Endothelial cell of umbilical vein (primary cell): ENCODE results near the gene DNAJB8. TPM values are rescaled to one million over a fixed set of nuclear protein-coding genes. Genes with fewer than 3 reads are reported as not detected.

Source experiments
- BruUV-seq: library from RNA; stranded (reverse); fragments of 400-500 nt; replicated peaks from 2 replicates; lab custom pipeline; 2021; lab: Mats Ljungman, UMichigan
- CTCF ChIA-PET: fragments of 300-600, 350-600 bp; sonication (Branson Sonifier 250); formaldehyde crosslinking; loops from one replicate; lab custom pipeline; 2021; ENCODE audit warnings: antibody characterized with exemption, inconsistent platforms; lab: Charles Lee
- POLR2A ChIA-PET: fragments of 300-600, 350-600 bp; sonication (Branson Sonifier 250); formaldehyde crosslinking; loops from one replicate; lab custom pipeline; 2021; ENCODE audit warnings: antibody characterized with exemption, inconsistent platforms; lab: Charles Lee
- DNase-seq: peaks from one replicate; pipeline ENCODE4 v3.0.0-alpha.2; 2011; ENCODE audit warnings: low read depth, low spot score
- FAIRE-seq: peaks from 2 replicates; lab custom pipeline; 2011; peaks lifted over from hg19 to GRCh38; lab: Jason Lieb, UNC
- H2AFZ ChIP-seq: 2 replicates; pipeline ENCODE4 v1.6.0; 2012; ENCODE audit warnings: low read depth, low read length, control low read depth, inconsistent platforms
- H3K27ac ChIP-seq: 2 replicates; pipeline ENCODE4 v1.5.1; 2011; ENCODE audit warnings: low read depth, mild to moderate bottlenecking, control low read depth, low read length, moderate library complexity; ENCODE audit not compliant: insufficient read depth
- H3K27me3 ChIP-seq, 2 experiments: 2 replicates each; pipeline versions ENCODE4 v1.6.0 to v1.6.1; 2011; ENCODE audit warnings: low read length in 2 of 2, mixed read lengths in 1 of 2; ENCODE audit not compliant: control insufficient read depth in 2 of 2, insufficient read depth in 2 of 2
- H3K36me3 ChIP-seq, 2 experiments: 2 replicates in 1 of 2; 3 replicates in 1 of 2; pipeline ENCODE4 v1.5.1; 2011; ENCODE audit warnings: low read length in 2 of 2, mild to moderate bottlenecking in 1 of 2, moderate library complexity in 1 of 2; ENCODE audit not compliant: control insufficient read depth in 2 of 2, insufficient read depth in 2 of 2; ENCODE audit errors: extremely low read depth in 1 of 2
- H3K4me1 ChIP-seq: 3 replicates; pipeline ENCODE4 v1.5.1; 2011; ENCODE audit warnings: mild to moderate bottlenecking, low read length; ENCODE audit not compliant: control insufficient read depth, insufficient read depth; ENCODE audit errors: extremely low read depth
- H3K4me2 ChIP-seq: 2 replicates; pipeline ENCODE4 v1.6.1; 2011; ENCODE audit warnings: low read length, control low read depth, mixed read lengths; ENCODE audit not compliant: insufficient read depth
- H3K4me3 ChIP-seq, 3 experiments: fragments of 200-600 bp in 1 of 3; sonication (generic), shearing (Covaris generic) in 1 of 3; replicated peaks in 1 of 3; 2 replicates each; pipeline ENCODE4 v1.5.1; 2011 to 2016; ENCODE audit warnings: control low read depth in 3 of 3, low read length in 3 of 3, mild to moderate bottlenecking in 2 of 3, inconsistent platforms in 1 of 3, low read depth in 1 of 3, moderate library complexity in 1 of 3; ENCODE audit not compliant: insufficient read depth in 1 of 3
- H3K79me2 ChIP-seq: 2 replicates; pipeline ENCODE4 v1.6.0; 2012; ENCODE audit warnings: low read length, inconsistent platforms; ENCODE audit not compliant: control insufficient read depth, insufficient read depth
- H3K9ac ChIP-seq: replicated peaks from 2 replicates; pipeline ENCODE3; 2011; ENCODE audit warnings: low read length, control low read depth; ENCODE audit not compliant: insufficient read depth; ENCODE audit errors: extremely low read depth
- H3K9me1 ChIP-seq: replicated peaks from 3 replicates; pipeline ENCODE4 v1.6.0; 2011; ENCODE audit warnings: mild to moderate bottlenecking, low read length; ENCODE audit not compliant: control insufficient read depth, insufficient read depth; ENCODE audit errors: extremely low read depth
- H3K9me3 ChIP-seq: replicated peaks from 2 replicates; pipeline ENCODE4 v1.5.1; 2012; ENCODE audit warnings: low read length, inconsistent platforms; ENCODE audit not compliant: control insufficient read depth, insufficient read depth
- H4K20me1 ChIP-seq: replicated peaks from 2 replicates; pipeline ENCODE3; 2011; ENCODE audit warnings: mild to moderate bottlenecking, low read length; ENCODE audit not compliant: control insufficient read depth, insufficient read depth; ENCODE audit errors: extremely low read depth
- EZH2 ChIP-seq: IDR thresholded peaks from 2 replicates; pipeline ENCODE4 v1.6.1; 2012; ENCODE audit warnings: borderline replicate concordance, low read depth, mild to moderate bottlenecking, moderate library complexity, low read length, inconsistent platforms; ENCODE audit not compliant: severe bottlenecking
- FOS ChIP-seq: IDR thresholded peaks from 2 replicates; pipeline ENCODE4 v1.6.1; 2011; ENCODE audit warnings: mild to moderate bottlenecking, low read length, moderate library complexity, borderline replicate concordance; ENCODE audit not compliant: insufficient read depth
- GATA2 ChIP-seq: IDR thresholded peaks from 2 replicates; pipeline ENCODE4 v1.7.0; 2011; ENCODE audit warnings: low read depth, mild to moderate bottlenecking, moderate library complexity, mixed read lengths, low read length; ENCODE audit not compliant: insufficient read length, insufficient read depth
- JUN ChIP-seq: IDR thresholded peaks from 2 replicates; pipeline ENCODE4 v1.6.1; 2011; ENCODE audit warnings: borderline replicate concordance, low read depth; ENCODE audit not compliant: insufficient read length, insufficient read depth
- MYC ChIP-seq: IDR thresholded peaks from one replicate; pipeline ENCODE4 v1.6.1; 2011; ENCODE audit warnings: mild to moderate bottlenecking, low read depth, low read length
- POLR2A ChIP-seq: IDR thresholded peaks from 2 replicates; pipeline ENCODE4 v1.6.1; 2012; ENCODE audit warnings: low read depth, mild to moderate bottlenecking, control low read depth, low read length
- POLR2AphosphoS5 ChIP-seq: IDR thresholded peaks from 2 replicates; pipeline ENCODE4 v1.6.1; 2012; ENCODE audit warnings: low read depth, mild to moderate bottlenecking, control low read depth, low read length, moderate library complexity; ENCODE audit not compliant: insufficient read depth
- dilution Hi-C: fragments of 300-500 bp; cut with MboI; formaldehyde crosslinking; loops from one replicate; pipeline ENCODE4 v1.15.0; 2019; ENCODE audit warnings: low sequenced_read_pairs; ENCODE audit not compliant: extremely low pct_ligation_motif_present
- intact Hi-C: fragments of 100-400 bp; cut with micrococcal nuclease; formaldehyde crosslinking; loops from one replicate; pipeline ENCODE4 v1.10.0; 2022
- polyA plus RNA-seq, 4 experiments: library from polyadenylated mRNA; depleted of rRNA in 3 of 4; stranded (reverse) in 3 of 4; unstranded in 1 of 4; fragments of >200 nt; gene quantifications; 2 replicates each; pipeline versions ENCODE4 v1.2.1 to v1.2.3, GENCODE V29; 2011 to 2012; ENCODE audit warnings: missing spikeins in 1 of 4
- total RNA-seq: library from RNA; stranded (reverse); gene quantifications from 2 replicates; pipeline ENCODE4 v1.2.3, GENCODE V29; 2021
- TF ChIP-seq, protein P1 (sequence below), 2 donors: IDR thresholded peaks; 1 replicate in 1 of 2; 2 replicates in 1 of 2; pipeline ENCODE4 v1.5.1; 2011; ENCODE audit warnings: low read length in 2 of 2, mild to moderate bottlenecking in 2 of 2, moderate library complexity in 2 of 2, control low read depth in 1 of 2, inconsistent platforms in 1 of 2, low read depth in 1 of 2; ENCODE audit not compliant: insufficient read depth in 1 of 2; ENCODE audit errors: extremely low read depth in 1 of 2
- TF ChIP-seq, protein P2 (sequence below): IDR thresholded peaks from 2 replicates; pipeline ENCODE4 v1.6.1; 2011; ENCODE audit not compliant: insufficient read depth, insufficient read length

The DNAJB8 gene
- total and polyA plus RNA-seq, 2 donors (not counting 3 experiments of a cell fraction or from before 2014, with no cell fraction given) = not detected

DNA sequence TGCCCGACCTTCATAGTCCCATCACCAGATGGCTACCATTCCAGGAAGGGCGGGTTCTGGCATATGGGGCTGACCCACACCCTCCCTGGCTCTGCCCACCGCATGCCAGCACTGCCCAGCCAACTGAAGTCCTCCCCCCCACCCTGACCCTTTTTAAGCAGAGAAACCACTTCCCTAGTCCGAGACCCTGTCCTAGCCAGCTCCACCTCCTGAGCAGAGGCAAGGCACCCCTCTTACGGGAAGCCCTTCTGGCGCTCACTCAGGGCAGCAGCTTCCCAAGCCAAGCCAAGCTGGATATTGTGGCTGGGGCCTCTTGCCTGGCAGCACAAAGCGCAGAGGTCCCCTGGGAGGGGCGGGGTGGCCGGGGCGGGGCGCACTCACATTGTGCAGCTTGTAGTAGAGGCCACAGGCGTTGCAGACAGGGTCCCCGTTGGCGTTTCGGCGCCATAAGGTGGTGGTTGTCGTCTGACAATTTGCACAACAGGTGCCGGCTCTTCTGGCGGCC is 14.8 kb upstream of the DNAJB8 start:
- Histone ChIP-seq H3K9ac (no peak overlapping the region), H3K4me3 (no peak overlapping the region), H3K36me3 (peaks cover 7 to 27% of the 10 kb centered on the region in 2 experiments), H3K9me1 (no peaks in the 10 kb centered on the region), H3K4me1 (peaks cover 52% of the 10 kb centered on the region), H4K20me1 (no peaks in the 10 kb centered on the region), H2AFZ (no peak overlapping the region), H3K4me2 (peak overlapping the region; percentile 56), H3K79me2 (peaks cover 60% of the 10 kb centered on the region), H3K9me3 (no peaks in the 10 kb centered on the region), H3K27me3 (no peaks in the 10 kb centered on the region), H3K27ac (peak overlapping the region; percentile 19)
- no peak for TF ChIP-seq FOS
- TF ChIP-seq POLR2AphosphoS5 = peak; percentile 9
- intact Hi-C loops (loop anchor here (1.0 to 5.0 kb wide), 4 partner anchors 8 to 404 kb away; no protein-coding TSS in a partner anchor), dilution Hi-C loops (no loop called here)
- BruUV-seq = no TSS peak
- CTCF ChIA-PET = interaction anchor here (0.6 to 6.2 kb wide), 10 partner anchors 8 to 136 kb away, joined by 3 to 48 read pairs (median 9); partner anchors contain the start of gene GATA2
- peak; percentile 67 for FAIRE-seq
- POLR2A ChIA-PET = no interaction called here
- DNase-seq = peak; percentile 53

DNA sequence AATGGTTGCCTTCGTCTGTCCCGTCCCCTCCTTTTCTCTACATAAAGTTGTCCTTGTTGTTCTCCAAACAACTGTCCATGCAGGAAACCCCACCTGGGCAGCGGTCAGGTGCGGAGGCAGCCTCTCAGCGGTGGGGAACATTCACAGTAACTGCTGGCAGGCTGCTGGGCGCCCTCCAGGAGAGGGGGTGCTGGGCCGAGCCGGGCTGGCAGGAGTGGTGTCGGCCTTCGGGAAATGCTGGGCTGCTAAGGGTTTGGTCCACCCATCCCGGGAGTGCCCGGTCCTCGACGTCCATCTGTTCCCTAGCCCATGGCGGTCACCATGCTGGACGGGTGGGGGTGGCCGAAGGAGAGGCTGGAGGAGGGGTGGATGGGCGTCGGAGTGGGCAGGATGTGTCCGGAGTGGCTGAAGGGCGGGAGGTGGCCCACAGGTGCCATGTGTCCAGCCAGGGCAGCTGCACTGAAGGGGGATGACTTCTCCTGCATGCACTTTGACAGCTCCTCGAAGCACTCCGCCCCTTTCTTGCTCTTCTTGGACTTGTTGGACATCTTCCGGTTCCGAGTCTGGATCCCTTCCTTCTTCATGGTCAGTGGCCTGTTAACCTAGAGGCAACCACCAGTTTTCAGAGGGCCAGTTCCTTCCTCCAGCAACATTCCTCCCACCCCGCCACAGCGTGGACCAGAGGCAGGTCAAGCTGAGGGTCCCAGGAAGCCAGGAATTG is 14.2 kb upstream of the DNAJB8 start:
- H3K9me3 ChIP-seq = no peaks in the 10 kb centered on the region
- peak overlapping the region; percentile 19 for H3K27ac ChIP-seq
- CTCF ChIA-PET = interaction anchor here (0.6 to 6.2 kb wide), 6 partner anchors 9 to 103 kb away, joined by 3 to 48 read pairs (median 18); no protein-coding TSS in a partner anchor
- H3K9me1 ChIP-seq = no peaks in the 10 kb centered on the region
- dilution Hi-C loops (no loop called here), intact Hi-C loops (loop anchor here (1.0 to 5.0 kb wide), 4 partner anchors 8 to 404 kb away; no protein-coding TSS in a partner anchor)
- no peak for DNase-seq
- peaks cover 7 to 25% of the 10 kb centered on the region in 2 experiments for H3K36me3 ChIP-seq
- peaks cover 52% of the 10 kb centered on the region for H3K4me1 ChIP-seq
- H3K4me3 ChIP-seq = no peak overlapping the region
- TF ChIP-seq MYC (no peak), EZH2 (no peak), POLR2A (no peak), JUN (no peak), POLR2AphosphoS5 (no peak), GATA2 (no peak), FOS (no peak)
- TF ChIP-seq, protein P1, sequence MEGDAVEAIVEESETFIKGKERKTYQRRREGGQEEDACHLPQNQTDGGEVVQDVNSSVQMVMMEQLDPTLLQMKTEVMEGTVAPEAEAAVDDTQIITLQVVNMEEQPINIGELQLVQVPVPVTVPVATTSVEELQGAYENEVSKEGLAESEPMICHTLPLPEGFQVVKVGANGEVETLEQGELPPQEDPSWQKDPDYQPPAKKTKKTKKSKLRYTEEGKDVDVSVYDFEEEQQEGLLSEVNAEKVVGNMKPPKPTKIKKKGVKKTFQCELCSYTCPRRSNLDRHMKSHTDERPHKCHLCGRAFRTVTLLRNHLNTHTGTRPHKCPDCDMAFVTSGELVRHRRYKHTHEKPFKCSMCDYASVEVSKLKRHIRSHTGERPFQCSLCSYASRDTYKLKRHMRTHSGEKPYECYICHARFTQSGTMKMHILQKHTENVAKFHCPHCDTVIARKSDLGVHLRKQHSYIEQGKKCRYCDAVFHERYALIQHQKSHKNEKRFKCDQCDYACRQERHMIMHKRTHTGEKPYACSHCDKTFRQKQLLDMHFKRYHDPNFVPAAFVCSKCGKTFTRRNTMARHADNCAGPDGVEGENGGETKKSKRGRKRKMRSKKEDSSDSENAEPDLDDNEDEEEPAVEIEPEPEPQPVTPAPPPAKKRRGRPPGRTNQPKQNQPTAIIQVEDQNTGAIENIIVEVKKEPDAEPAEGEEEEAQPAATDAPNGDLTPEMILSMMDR (IDR thresholded peaks at IDR 0.05; ENCODE audit: extremely low read depth in 1 of 2, insufficient read depth in 1 of 2, low read depth in 1 of 2, low read length in 2 of 2) = no peak
- TF ChIP-seq, protein P2, sequence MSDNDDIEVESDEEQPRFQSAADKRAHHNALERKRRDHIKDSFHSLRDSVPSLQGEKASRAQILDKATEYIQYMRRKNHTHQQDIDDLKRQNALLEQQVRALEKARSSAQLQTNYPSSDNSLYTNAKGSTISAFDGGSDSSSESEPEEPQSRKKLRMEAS = no peak
- peaks cover 54% of the 10 kb centered on the region for H3K79me2 ChIP-seq
- H3K4me2 ChIP-seq = peak overlapping the region; percentile 26
- H2AFZ ChIP-seq = no peak overlapping the region
- no peaks in the 10 kb centered on the region for H4K20me1 ChIP-seq
- POLR2A ChIA-PET = no interaction called here
- H3K9ac ChIP-seq = no peak overlapping the region
- no TSS peak for BruUV-seq
- H3K27me3 ChIP-seq = no peaks in the 10 kb centered on the region
- FAIRE-seq = peak; percentile 57
